HG03354 (cell line): ENCODE measurements around the gene LPCAT1.
"Not testable (repeated sequence)": the region's sequence is repeated elsewhere in the genome, so short reads cannot be mapped to it uniquely, and the experiment has no call there.

Experiments used
- ATAC-seq: cut with Tn5 transposase; IDR thresholded peaks from one replicate; pipeline ENCODE4 v1.9.1; 2021; ENCODE audit warnings: mild to moderate bottlenecking; ENCODE audit not compliant: unreplicated experiment, poor library complexity, severe bottlenecking

Gene LPCAT1

GRCh38 chr5:1525624-1526189 is 1.9 kb upstream of the LPCAT1 start:
- ATAC-seq = no peak

GRCh38 chr5:1524799-1525623 is 1.3 kb upstream of the LPCAT1 start:
- ATAC-seq = no peak

- ATAC-seq = no peak
Observed at GRCh38 chr5:1524481-1524798, 680 bp upstream of the LPCAT1 start.

- ATAC-seq = peak; percentile 48
Observed at GRCh38 chr5:1523480-1523792, 324 bp downstream of the LPCAT1 start.

- ATAC-seq = peak; percentile 13
Observed at GRCh38 chr5:1522601-1523479, 920 bp downstream of the LPCAT1 start.

DNA sequence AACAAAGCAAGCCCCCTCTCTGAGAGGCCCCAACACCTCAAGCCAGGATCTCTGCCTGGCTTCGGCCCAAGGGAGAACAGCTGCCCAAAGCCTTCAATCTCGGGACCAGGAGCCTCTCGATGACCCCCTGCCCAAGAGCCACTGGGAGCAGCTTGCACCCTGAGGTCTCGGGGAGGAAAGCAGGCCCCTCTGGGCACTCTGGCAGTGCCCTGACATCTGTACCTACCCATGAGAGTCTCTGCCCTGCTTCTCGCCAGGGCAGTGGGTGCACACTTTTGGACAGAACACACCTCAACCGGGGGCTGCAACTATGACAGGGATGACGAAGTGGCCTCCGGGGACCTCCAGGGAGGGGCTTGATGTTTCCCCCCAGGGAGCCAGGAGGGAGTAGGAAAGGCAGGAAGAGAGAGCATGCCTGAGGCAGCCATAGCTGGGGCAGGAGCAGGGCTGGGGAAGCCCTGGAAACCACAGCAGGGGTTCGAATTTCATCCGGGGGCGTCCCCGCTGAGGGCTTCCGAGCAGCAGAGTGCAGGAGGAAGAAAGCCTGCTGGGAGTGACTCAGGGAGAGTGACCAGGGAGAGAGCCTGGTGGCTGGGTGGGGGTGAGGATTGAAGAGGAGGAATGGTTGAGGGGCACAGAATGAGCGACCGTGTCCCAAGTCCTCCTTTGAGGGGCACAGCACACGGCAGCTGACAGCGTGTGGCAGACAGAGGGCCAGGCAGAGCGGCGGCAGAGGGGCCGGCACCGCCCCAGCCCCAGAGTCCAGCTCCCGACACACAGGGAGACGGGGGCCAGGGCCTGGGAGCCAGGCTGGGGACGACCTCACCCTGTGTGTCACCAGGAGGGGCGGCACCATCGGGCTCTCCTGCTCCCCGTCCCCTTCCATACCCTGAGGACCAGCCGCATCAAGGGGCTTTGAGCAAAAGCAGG is 1.8 kb downstream of the LPCAT1 start:
- no peak for ATAC-seq

DNA sequence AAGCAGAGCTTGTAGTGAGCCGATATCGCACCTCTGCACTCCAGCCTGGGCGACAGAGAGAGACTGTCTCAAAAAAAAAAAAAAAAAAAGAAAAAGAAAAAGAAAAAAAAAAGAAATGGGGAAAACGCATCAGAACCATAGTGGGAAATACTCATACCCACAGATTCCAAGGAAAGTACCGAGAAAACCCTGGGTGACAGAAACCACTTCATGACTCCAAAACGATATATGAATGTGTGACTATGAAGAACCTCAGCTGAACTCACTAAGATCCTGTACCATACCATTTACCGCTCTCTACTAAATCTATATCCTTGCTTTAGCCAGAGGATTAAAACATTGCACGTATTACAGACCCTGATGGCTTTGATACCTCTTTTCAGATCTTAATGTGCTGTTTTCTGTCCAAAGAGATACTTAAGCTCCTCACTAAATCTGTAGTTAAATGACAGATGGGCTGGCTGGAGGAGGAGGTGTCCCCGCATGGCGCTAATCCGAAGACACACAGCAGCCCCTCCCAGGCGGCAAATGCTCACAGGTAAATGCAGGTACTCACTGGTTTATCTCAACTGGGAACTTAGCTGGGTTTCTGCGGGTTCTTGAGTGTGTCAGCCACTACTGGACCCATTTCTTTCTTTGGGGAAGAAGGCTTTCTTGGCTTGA is 2.8 kb downstream of the LPCAT1 start:
- ATAC-seq = no peak

DNA sequence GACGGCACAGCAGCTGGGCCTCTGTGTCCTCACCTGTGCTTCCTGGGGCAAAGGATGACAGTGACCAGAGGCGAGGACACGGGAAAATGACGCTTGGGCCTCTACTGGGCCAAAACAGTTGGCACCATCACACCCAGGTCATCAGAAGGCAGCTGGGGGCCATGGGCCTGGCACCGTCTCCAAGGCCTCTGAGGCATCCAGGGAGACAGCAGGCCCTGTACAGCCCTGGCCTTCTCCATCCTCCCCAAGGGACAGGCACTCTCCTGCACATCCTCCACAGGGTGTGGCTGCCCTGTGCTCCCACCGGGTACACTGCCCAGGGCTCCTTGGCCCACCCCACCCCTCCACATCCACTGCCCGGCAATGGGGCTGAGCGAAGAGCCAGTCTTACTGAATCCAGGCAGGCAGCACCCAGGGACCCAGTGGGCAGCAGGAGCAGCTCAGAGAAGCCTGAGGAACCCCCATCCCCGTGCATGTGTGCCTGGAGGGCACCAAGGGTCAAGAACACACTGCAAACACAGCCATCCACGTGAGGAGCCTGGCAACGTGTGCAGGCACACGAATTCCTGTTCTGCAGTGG is 4.0 kb downstream of the LPCAT1 start:
- no peak for ATAC-seq

GRCh38 chr5:1517838-1518237 is 5.9 kb downstream of the LPCAT1 start:
- ATAC-seq = no peak

DNA sequence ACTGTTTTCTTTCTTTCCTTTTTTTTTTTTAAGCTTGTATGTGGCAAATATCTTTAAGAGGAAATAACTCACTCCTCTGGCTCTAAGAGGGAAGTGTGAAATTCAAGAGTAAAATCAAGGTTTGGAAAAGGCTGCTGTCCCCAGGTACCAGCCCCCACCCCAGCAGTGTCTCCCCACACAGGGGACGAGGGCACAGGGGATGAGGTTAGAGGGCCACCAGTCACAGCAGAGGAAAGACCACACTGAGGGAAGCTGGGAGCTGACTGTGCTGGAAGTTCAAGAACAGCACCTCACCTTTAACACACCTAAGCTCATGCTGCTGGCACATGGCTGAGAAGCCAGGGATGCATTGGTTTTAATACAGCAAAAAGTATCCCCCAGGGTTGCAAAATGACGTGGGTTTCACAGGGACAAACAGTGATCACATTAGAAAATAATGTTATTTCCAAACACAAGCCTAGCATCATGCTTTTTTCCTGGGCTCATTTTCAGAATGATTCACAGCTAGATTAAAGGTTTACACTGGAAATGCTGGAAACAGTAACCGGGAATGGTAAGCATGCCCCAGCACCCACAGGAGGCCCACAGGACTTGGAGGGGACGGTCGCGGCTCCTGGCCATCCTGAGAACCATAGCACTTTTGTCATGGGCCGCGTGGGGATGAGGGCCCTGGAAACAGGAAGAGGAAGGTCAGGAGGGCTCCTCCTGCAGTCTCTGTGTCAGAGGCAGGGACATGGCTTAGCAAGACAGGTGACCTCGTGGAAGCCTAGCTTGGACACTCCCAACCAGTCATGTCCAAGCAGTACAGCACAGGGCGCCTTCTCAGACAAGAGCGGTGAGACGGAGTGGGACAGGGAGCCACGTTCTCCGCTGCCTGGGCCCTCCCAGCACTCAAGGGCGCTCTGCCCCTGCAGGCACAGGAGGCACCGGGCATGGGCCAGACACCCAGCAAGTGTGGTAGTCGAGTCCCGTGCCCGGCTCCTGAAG is 6.9 kb downstream of the LPCAT1 start:
- no peak for ATAC-seq

DNA sequence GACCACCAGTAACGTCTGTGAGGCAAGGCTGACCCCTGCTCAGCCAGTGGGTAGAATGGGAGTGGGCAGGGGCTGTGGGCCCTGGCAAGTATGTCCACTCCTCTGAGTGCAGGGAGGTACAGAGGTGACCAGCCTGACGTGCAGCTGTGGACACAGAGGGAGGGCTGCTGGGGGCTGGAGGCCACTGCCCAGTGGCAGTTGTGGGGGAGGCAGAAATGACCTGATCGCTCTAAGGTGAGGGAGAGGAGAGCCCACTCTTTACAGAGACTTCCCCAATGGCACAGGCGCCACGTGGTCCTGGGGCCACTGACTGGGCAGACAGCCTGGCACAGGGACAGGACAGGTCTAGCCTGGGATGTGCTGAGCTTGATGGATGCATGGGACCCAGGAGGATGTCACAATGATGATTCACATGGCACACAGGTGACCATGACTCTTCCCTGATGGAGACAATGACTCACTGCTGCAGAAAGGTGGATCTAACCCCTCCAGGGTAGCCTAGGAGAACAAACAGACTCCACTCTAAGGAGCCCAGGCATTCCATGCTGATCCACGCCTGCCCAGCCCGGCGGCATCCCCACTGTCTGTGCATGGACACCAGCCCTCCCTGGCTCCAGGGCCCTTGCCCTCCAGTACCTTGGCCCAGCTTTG is 7.7 kb downstream of the LPCAT1 start:
- no peak for ATAC-seq

- ATAC-seq = no peak
Observed at GRCh38 chr5:1515311-1515920, 8.3 kb downstream of the LPCAT1 start.

GRCh38 chr5:1514819-1515310 is 8.9 kb downstream of the LPCAT1 start:
- ATAC-seq = not testable (repeated sequence)

- ATAC-seq = no peak
Observed at GRCh38 chr5:1514027-1514818, 9.5 kb downstream of the LPCAT1 start.

DNA sequence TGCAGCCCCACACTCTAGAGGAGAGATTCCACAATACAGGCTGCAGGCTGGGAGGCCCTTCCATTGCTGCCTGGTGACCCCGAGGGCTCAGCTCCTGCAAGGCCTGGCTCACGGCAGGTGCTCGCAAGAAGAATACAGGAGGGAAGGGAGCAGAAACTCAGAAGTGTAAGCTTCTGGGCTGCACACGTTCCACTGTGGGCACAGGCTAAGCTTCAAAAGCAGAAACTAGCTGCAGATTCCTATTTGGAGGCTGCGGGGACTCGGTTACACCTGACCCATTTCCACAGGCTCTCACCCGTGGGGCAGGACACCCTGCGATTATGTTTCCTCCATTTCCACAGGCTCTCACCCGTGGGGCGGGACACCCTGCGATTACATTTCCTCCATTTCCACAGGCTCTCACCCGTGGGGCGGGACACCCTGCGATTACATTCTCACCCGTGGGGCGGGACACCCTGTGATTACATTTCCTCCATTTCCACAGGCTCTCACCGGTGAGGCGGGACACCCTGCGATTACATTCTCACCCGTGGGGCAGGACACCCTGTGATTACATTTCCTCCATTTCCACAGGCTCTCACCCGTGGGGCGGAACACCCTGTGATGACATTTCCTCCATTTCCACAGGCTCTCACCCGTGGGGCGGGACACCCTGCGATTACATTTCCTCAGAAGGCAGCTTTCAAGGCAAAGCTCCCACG is 10.3 kb downstream of the LPCAT1 start:
- ATAC-seq = no peak
